Esophagus muscularis mucosa (tissue), 4 donors: Measurements from ENCODE around the gene SLC4A3.

ENCODE experiments used
- CTCF ChIP-seq, 3 experiments: fragments of 200-600 bp in 2 of 3; fragments of 450-650 bp in 1 of 3; sonication (generic) in 2 of 3; IDR thresholded peaks; one replicate each; pipeline ENCODE4 v1.5.1; 2017 to 2019; ENCODE audit warnings: antibody characterized with exemption in 3 of 3, mild to moderate bottlenecking in 2 of 3, moderate library complexity in 1 of 3
- EP300 ChIP-seq: sonication (generic); formaldehyde crosslinking; IDR thresholded peaks from one replicate; pipeline ENCODE4 v1.6.1; 2017; ENCODE audit warnings: antibody characterized with exemption
- POLR2A ChIP-seq: fragments of 450-650 bp; IDR thresholded peaks from one replicate; pipeline ENCODE4 v1.6.1; 2017; ENCODE audit warnings: antibody characterized with exemption, moderate library complexity, mild to moderate bottlenecking, low read depth

GRCh38 chr2:219628986-219629901 lies 1.8 kb downstream of the SLC4A3 start:
- TF ChIP-seq EP300 (no peak), CTCF (IDR thresholded peaks at IDR 0.05) (no peak), POLR2A (no peak)
